Muscle layer of duodenum (tissue), 2 donors: ENCODE results near the gene SH3BP4.

ENCODE experiments used
- H3K27ac ChIP-seq: one replicate; pipeline ENCODE4 v1.7.0; 2013; ENCODE audit warnings: mild to moderate bottlenecking, low read length
- H3K27me3 ChIP-seq: one replicate; pipeline ENCODE4 v1.7.0; 2013; ENCODE audit warnings: low read depth, mild to moderate bottlenecking, control low read depth, low read length
- H3K36me3 ChIP-seq, 2 donors: one replicate each; pipeline ENCODE4 v1.7.0; 2013; ENCODE audit warnings: low read length in 2 of 2, control low read depth in 1 of 2, mild to moderate bottlenecking in 1 of 2; ENCODE audit not compliant: insufficient read depth in 2 of 2, control insufficient read depth in 1 of 2
- H3K4me1 ChIP-seq, 2 donors: one replicate each; pipeline ENCODE4 v1.7.0; 2013; ENCODE audit warnings: low read length in 2 of 2, mild to moderate bottlenecking in 2 of 2, control low read depth in 1 of 2, moderate library complexity in 1 of 2; ENCODE audit not compliant: insufficient read depth in 2 of 2, control insufficient read depth in 1 of 2
- H3K4me3 ChIP-seq, 2 donors: one replicate each; pipeline ENCODE4 v1.7.0; 2013; ENCODE audit warnings: low read length in 2 of 2, low read depth in 1 of 2, mild to moderate bottlenecking in 1 of 2
- H3K9me3 ChIP-seq, 2 donors: one replicate each; pipeline ENCODE4 v1.7.0; 2013; ENCODE audit warnings: low read length in 2 of 2, control low read depth in 1 of 2, mild to moderate bottlenecking in 1 of 2; ENCODE audit not compliant: control insufficient read depth in 1 of 2
- donor health status: healthy.

Gene SH3BP4

DNA sequence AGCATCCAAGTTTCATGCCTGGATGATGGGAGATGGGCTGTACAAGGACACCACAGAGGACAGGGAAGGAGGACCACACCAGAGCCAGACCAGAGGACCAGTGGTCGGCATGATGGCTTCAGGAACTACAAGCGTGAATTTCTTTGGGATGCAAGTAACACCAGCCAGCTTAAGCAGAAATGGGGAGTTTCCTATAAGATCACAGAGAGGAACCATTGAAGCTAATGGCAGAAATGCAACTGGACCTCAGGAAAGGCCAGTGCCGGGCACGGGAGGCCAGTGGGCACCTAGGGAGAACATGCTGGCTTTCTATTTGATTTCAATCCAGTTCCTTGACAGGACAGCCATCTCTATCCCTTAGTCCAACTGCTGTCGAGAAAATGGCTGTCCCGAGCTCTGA is 145.4 kb downstream of the SH3BP4 start:
- H3K9me3 ChIP-seq, result no peaks in the 10 kb centered on the region
- peaks cover 5% of the 10 kb centered on the region for H3K27me3 ChIP-seq
- H3K4me1 ChIP-seq, result no peaks in the 10 kb centered on the region
- no peaks in the 10 kb centered on the region for H3K36me3 ChIP-seq
- no peak overlapping the region for H3K27ac ChIP-seq
- no peak overlapping the region for H3K4me3 ChIP-seq

DNA sequence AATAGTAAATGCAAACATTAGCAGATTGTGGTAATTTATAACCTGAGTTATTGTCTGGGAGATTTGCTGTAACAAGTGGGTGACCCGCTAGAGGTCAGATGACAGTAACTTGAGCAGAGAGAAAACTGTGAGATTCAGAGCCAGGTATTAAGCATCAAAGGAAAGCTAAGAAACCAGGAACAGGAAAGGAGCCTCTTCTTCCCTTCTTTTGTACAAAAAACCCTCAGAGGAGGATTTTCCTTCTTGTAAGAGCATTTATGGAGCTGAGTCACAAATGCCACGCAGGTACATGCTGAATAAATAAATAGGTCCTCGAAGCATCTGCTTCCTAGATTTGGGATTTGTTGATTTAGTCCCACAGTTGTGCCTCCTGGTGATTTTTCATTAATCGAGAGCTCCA is 146.5 kb downstream of the SH3BP4 start:
- Histone ChIP-seq H3K27me3 (peaks cover 5% of the 10 kb centered on the region), H3K4me3 (no peak overlapping the region), H3K27ac (no peak overlapping the region), H3K9me3 (no peaks in the 10 kb centered on the region), H3K4me1 (no peaks in the 10 kb centered on the region), H3K36me3 (no peaks in the 10 kb centered on the region)

DNA sequence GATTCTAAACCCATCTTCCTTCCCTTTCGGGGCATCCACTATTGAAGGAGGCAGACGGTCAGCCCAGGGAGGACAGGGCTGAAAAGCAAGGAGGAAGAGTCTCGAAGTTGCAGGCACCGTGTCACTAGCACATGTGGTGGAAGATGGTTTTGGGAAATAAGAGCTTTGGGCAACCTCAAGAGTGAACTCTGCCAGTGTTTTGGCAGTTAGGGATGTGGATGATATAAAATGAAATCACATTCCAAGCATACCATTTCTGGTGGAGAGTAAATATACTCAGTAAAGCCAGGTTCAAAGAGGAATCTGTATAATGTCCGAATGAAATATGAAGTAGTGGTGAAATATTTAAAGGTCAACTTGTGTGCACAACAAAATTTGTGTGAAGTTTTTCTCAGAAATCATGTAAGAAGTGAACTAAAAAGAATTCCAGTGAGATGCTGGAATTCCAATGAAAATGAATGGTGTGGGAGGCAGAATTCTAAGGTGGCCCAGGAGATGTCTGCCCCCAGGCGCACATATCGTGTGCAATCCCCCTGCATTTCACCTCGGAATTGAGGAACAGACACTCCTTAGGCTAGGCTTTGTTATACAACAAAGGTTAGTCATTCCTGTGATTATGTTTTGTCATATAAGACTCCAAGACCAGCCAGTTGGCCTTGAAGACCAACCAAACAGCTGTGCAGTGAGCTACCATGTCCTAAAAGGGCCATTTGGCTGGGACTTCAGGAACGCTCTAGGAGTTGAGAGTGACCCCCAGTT is 147.1 kb downstream of the SH3BP4 start:
- Histone ChIP-seq H3K4me1 (no peaks in the 10 kb centered on the region), H3K4me3 (no peak overlapping the region), H3K27me3 (peaks cover 5% of the 10 kb centered on the region), H3K9me3 (no peaks in the 10 kb centered on the region), H3K27ac (no peak overlapping the region), H3K36me3 (no peaks in the 10 kb centered on the region)

DNA sequence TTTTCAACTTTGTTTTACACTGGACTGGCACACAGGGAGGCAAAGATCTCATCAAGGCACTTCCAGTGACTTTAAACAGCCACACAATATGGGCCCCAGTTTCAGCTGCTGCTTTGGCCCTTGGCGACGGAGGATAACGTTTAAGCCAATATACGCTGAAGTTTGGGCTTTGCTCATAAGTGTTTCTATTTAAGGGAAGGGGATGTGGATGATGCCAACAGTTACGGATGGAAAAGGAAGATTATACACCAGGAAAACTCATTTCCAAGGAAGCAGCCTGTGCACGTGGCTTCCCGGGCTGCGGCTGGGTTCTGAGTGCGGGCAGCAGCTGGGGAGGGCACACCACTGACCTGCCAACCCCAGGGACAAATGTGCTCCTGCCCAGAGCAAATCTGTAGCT is 151.1 kb downstream of the SH3BP4 start:
- Histone ChIP-seq H3K27ac (no peak overlapping the region), H3K36me3 (no peaks in the 10 kb centered on the region), H3K9me3 (no peaks in the 10 kb centered on the region), H3K27me3 (no peaks in the 10 kb centered on the region), H3K4me1 (no peaks in the 10 kb centered on the region), H3K4me3 (no peak overlapping the region)
